Endothelial cell of umbilical vein (primary cell): ENCODE measurements around the gene KCNG2. TPM values are rescaled to one million over a fixed set of nuclear protein-coding genes. Genes with fewer than 3 reads are reported as not detected.

ENCODE experiments used
- BruUV-seq: library from RNA; stranded (reverse); fragments of 400-500 nt; replicated peaks from 2 replicates; lab custom pipeline; 2021; lab: Mats Ljungman, UMichigan
- CTCF ChIA-PET: fragments of 300-600, 350-600 bp; sonication (Branson Sonifier 250); formaldehyde crosslinking; loops from one replicate; lab custom pipeline; 2021; ENCODE audit warnings: antibody characterized with exemption, inconsistent platforms; lab: Charles Lee
- POLR2A ChIA-PET: fragments of 300-600, 350-600 bp; sonication (Branson Sonifier 250); formaldehyde crosslinking; loops from one replicate; lab custom pipeline; 2021; ENCODE audit warnings: antibody characterized with exemption, inconsistent platforms; lab: Charles Lee
- DNase-seq: peaks from one replicate; pipeline ENCODE4 v3.0.0-alpha.2; 2011; ENCODE audit warnings: low read depth, low spot score
- FAIRE-seq: peaks from 2 replicates; lab custom pipeline; 2011; peaks lifted over from hg19 to GRCh38; lab: Jason Lieb, UNC
- H2AFZ ChIP-seq: 2 replicates; pipeline ENCODE4 v1.6.0; 2012; ENCODE audit warnings: low read depth, low read length, control low read depth, inconsistent platforms
- H3K27ac ChIP-seq: 2 replicates; pipeline ENCODE4 v1.5.1; 2011; ENCODE audit warnings: low read depth, mild to moderate bottlenecking, control low read depth, low read length, moderate library complexity; ENCODE audit not compliant: insufficient read depth
- H3K27me3 ChIP-seq, 2 experiments: 2 replicates each; pipeline versions ENCODE4 v1.6.0 to v1.6.1; 2011; ENCODE audit warnings: low read length in 2 of 2, mixed read lengths in 1 of 2; ENCODE audit not compliant: control insufficient read depth in 2 of 2, insufficient read depth in 2 of 2
- H3K36me3 ChIP-seq, 2 experiments: 2 replicates in 1 of 2; 3 replicates in 1 of 2; pipeline ENCODE4 v1.5.1; 2011; ENCODE audit warnings: low read length in 2 of 2, mild to moderate bottlenecking in 1 of 2, moderate library complexity in 1 of 2; ENCODE audit not compliant: control insufficient read depth in 2 of 2, insufficient read depth in 2 of 2; ENCODE audit errors: extremely low read depth in 1 of 2
- H3K4me1 ChIP-seq: 3 replicates; pipeline ENCODE4 v1.5.1; 2011; ENCODE audit warnings: mild to moderate bottlenecking, low read length; ENCODE audit not compliant: control insufficient read depth, insufficient read depth; ENCODE audit errors: extremely low read depth
- H3K4me2 ChIP-seq: 2 replicates; pipeline ENCODE4 v1.6.1; 2011; ENCODE audit warnings: low read length, control low read depth, mixed read lengths; ENCODE audit not compliant: insufficient read depth
- H3K4me3 ChIP-seq, 3 experiments: fragments of 200-600 bp in 1 of 3; sonication (generic), shearing (Covaris generic) in 1 of 3; replicated peaks in 1 of 3; 2 replicates each; pipeline ENCODE4 v1.5.1; 2011 to 2016; ENCODE audit warnings: control low read depth in 3 of 3, low read length in 3 of 3, mild to moderate bottlenecking in 2 of 3, inconsistent platforms in 1 of 3, low read depth in 1 of 3, moderate library complexity in 1 of 3; ENCODE audit not compliant: insufficient read depth in 1 of 3
- H3K79me2 ChIP-seq: 2 replicates; pipeline ENCODE4 v1.6.0; 2012; ENCODE audit warnings: low read length, inconsistent platforms; ENCODE audit not compliant: control insufficient read depth, insufficient read depth
- H3K9ac ChIP-seq: replicated peaks from 2 replicates; pipeline ENCODE3; 2011; ENCODE audit warnings: low read length, control low read depth; ENCODE audit not compliant: insufficient read depth; ENCODE audit errors: extremely low read depth
- H3K9me1 ChIP-seq: replicated peaks from 3 replicates; pipeline ENCODE4 v1.6.0; 2011; ENCODE audit warnings: mild to moderate bottlenecking, low read length; ENCODE audit not compliant: control insufficient read depth, insufficient read depth; ENCODE audit errors: extremely low read depth
- H3K9me3 ChIP-seq: replicated peaks from 2 replicates; pipeline ENCODE4 v1.5.1; 2012; ENCODE audit warnings: low read length, inconsistent platforms; ENCODE audit not compliant: control insufficient read depth, insufficient read depth
- H4K20me1 ChIP-seq: replicated peaks from 2 replicates; pipeline ENCODE3; 2011; ENCODE audit warnings: mild to moderate bottlenecking, low read length; ENCODE audit not compliant: control insufficient read depth, insufficient read depth; ENCODE audit errors: extremely low read depth
- CTCF ChIP-seq, 2 donors: IDR thresholded peaks; 1 replicate in 1 of 2; 2 replicates in 1 of 2; pipeline ENCODE4 v1.5.1; 2011; ENCODE audit warnings: low read length in 2 of 2, mild to moderate bottlenecking in 2 of 2, moderate library complexity in 2 of 2, control low read depth in 1 of 2, inconsistent platforms in 1 of 2, low read depth in 1 of 2; ENCODE audit not compliant: insufficient read depth in 1 of 2; ENCODE audit errors: extremely low read depth in 1 of 2
- EZH2 ChIP-seq: IDR thresholded peaks from 2 replicates; pipeline ENCODE4 v1.6.1; 2012; ENCODE audit warnings: borderline replicate concordance, low read depth, mild to moderate bottlenecking, moderate library complexity, low read length, inconsistent platforms; ENCODE audit not compliant: severe bottlenecking
- FOS ChIP-seq: IDR thresholded peaks from 2 replicates; pipeline ENCODE4 v1.6.1; 2011; ENCODE audit warnings: mild to moderate bottlenecking, low read length, moderate library complexity, borderline replicate concordance; ENCODE audit not compliant: insufficient read depth
- GATA2 ChIP-seq: IDR thresholded peaks from 2 replicates; pipeline ENCODE4 v1.7.0; 2011; ENCODE audit warnings: low read depth, mild to moderate bottlenecking, moderate library complexity, mixed read lengths, low read length; ENCODE audit not compliant: insufficient read length, insufficient read depth
- JUN ChIP-seq: IDR thresholded peaks from 2 replicates; pipeline ENCODE4 v1.6.1; 2011; ENCODE audit warnings: borderline replicate concordance, low read depth; ENCODE audit not compliant: insufficient read length, insufficient read depth
- MAX ChIP-seq: IDR thresholded peaks from 2 replicates; pipeline ENCODE4 v1.6.1; 2011; ENCODE audit not compliant: insufficient read depth, insufficient read length
- MYC ChIP-seq: IDR thresholded peaks from one replicate; pipeline ENCODE4 v1.6.1; 2011; ENCODE audit warnings: mild to moderate bottlenecking, low read depth, low read length
- POLR2A ChIP-seq: IDR thresholded peaks from 2 replicates; pipeline ENCODE4 v1.6.1; 2012; ENCODE audit warnings: low read depth, mild to moderate bottlenecking, control low read depth, low read length
- POLR2AphosphoS5 ChIP-seq: IDR thresholded peaks from 2 replicates; pipeline ENCODE4 v1.6.1; 2012; ENCODE audit warnings: low read depth, mild to moderate bottlenecking, control low read depth, low read length, moderate library complexity; ENCODE audit not compliant: insufficient read depth
- dilution Hi-C: fragments of 300-500 bp; cut with MboI; formaldehyde crosslinking; loops from one replicate; pipeline ENCODE4 v1.15.0; 2019; ENCODE audit warnings: low sequenced_read_pairs; ENCODE audit not compliant: extremely low pct_ligation_motif_present
- intact Hi-C: fragments of 100-400 bp; cut with micrococcal nuclease; formaldehyde crosslinking; loops from one replicate; pipeline ENCODE4 v1.10.0; 2022
- polyA plus RNA-seq, 4 experiments: library from polyadenylated mRNA; depleted of rRNA in 3 of 4; stranded (reverse) in 3 of 4; unstranded in 1 of 4; fragments of >200 nt; gene quantifications; 2 replicates each; pipeline versions ENCODE4 v1.2.1 to v1.2.3, GENCODE V29; 2011 to 2012; ENCODE audit warnings: missing spikeins in 1 of 4
- total RNA-seq: library from RNA; stranded (reverse); gene quantifications from 2 replicates; pipeline ENCODE4 v1.2.3, GENCODE V29; 2021

KCNG2 gene
- total and polyA plus RNA-seq, 2 donors (not counting 3 experiments of a cell fraction or from before 2014, with no cell fraction given): not detected

GRCh38 chr18:79823120-79823519, 25.4 kb downstream of the KCNG2 start:
- DNase-seq (no peak), FAIRE-seq (no peak)
- dilution Hi-C loops: no loop called here
- H3K36me3 ChIP-seq: no peaks in the 10 kb centered on the region
- H2AFZ ChIP-seq: no peak overlapping the region
- H3K27ac ChIP-seq: no peak overlapping the region
- H3K4me2 ChIP-seq: no peak overlapping the region
- no TSS peak for BruUV-seq
- no peaks in the 10 kb centered on the region for H3K79me2 ChIP-seq
- H3K9ac ChIP-seq: no peak overlapping the region
- intact Hi-C loops: no loop called here
- no peaks in the 10 kb centered on the region for H3K9me3 ChIP-seq
- TF ChIP-seq POLR2A (no peak), MAX (no peak), JUN (no peak), FOS (no peak), MYC (no peak), EZH2 (no peak), CTCF (IDR thresholded peaks at IDR 0.05; ENCODE audit: extremely low read depth in 1 of 2, insufficient read depth in 1 of 2, low read depth in 1 of 2, low read length in 2 of 2) (no peak), POLR2AphosphoS5 (no peak), GATA2 (no peak)
- H3K27me3 ChIP-seq: no peaks in the 10 kb centered on the region
- H3K4me3 ChIP-seq: no peak overlapping the region
- H4K20me1 ChIP-seq: no peaks in the 10 kb centered on the region
- POLR2A ChIA-PET: no interaction called here
- H3K4me1 ChIP-seq: no peaks in the 10 kb centered on the region
- CTCF ChIA-PET: no interaction called here
- H3K9me1 ChIP-seq: no peaks in the 10 kb centered on the region
